Measurements from ENCODE around the gene ING4.

- TF ChIP-seq ZSCAN20 (CRISPR knock-in tag; IDR thresholded peaks at IDR 0.05; ENCODE audit: borderline replicate concordance) (no peak), REXO4 (CRISPR knock-in tag; IDR thresholded peaks at IDR 0.05; ENCODE audit: borderline replicate concordance) (no peak), DPF2 (CRISPR knock-in tag; IDR thresholded peaks at IDR 0.05; ENCODE audit: borderline replicate concordance, low read depth) (no peak), KDM1A (CRISPR knock-in tag; IDR thresholded peaks at IDR 0.05) (no peak), FOSL2 (CRISPR knock-in tag; IDR thresholded peaks at IDR 0.05) (no peak), SMC3 (IDR thresholded peaks at IDR 0.05; ENCODE audit: low read length) (no peak), E2F1 (CRISPR knock-in tag; IDR thresholded peaks at IDR 0.05) (no peak), SMARCE1 (IDR thresholded peaks at IDR 0.05; ENCODE audit: borderline replicate concordance) (no peak), U2AF2 (IDR thresholded peaks at IDR 0.05; ENCODE audit: low read depth, low read length) (no peak), IRX3 (CRISPR knock-in tag; IDR thresholded peaks at IDR 0.05; ENCODE audit: borderline replicate concordance, low read depth) (no peak), ZBTB1 (CRISPR knock-in tag; IDR thresholded peaks at IDR 0.05; ENCODE audit: borderline replicate concordance) (no peak)
Observed at GRCh38 chr12:6632026-6632983, 30.6 kb downstream of the ING4 start.
